HL-60 (cell line): ENCODE data around the gene MAPT.

Experiments
- POLR2AphosphoS5 ChIP-seq: IDR thresholded peaks from 2 replicates; pipeline ENCODE4 v1.6.1; 2012; ENCODE audit warnings: low read depth
- TF ChIP-seq, protein P1 (sequence below): IDR thresholded peaks from one replicate; pipeline ENCODE4 v1.5.1; 2011; ENCODE audit warnings: low read length, control low read depth, inconsistent platforms; ENCODE audit not compliant: insufficient read depth

DNA sequence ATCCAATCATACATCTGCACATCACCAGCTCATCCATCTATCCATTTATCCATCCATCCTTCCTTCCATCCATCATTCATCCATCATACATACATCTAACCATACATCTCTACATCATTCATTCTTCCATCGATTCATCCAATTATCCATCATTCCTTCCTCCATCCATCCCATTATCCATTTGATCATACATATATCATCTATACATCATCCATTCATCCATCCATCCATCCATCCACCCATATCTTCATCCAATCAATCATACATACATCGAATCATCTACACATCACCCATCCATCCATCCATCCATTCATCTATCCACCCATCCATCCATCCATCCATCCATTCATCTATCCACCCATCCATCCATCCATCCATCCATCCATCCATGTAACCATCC, 75.4 kb downstream of the MAPT start:
- TF ChIP-seq, protein P1, sequence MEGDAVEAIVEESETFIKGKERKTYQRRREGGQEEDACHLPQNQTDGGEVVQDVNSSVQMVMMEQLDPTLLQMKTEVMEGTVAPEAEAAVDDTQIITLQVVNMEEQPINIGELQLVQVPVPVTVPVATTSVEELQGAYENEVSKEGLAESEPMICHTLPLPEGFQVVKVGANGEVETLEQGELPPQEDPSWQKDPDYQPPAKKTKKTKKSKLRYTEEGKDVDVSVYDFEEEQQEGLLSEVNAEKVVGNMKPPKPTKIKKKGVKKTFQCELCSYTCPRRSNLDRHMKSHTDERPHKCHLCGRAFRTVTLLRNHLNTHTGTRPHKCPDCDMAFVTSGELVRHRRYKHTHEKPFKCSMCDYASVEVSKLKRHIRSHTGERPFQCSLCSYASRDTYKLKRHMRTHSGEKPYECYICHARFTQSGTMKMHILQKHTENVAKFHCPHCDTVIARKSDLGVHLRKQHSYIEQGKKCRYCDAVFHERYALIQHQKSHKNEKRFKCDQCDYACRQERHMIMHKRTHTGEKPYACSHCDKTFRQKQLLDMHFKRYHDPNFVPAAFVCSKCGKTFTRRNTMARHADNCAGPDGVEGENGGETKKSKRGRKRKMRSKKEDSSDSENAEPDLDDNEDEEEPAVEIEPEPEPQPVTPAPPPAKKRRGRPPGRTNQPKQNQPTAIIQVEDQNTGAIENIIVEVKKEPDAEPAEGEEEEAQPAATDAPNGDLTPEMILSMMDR = no peak
- TF ChIP-seq POLR2AphosphoS5 = no peak
